Thymus (tissue), 11 donors: ENCODE data around the gene SYT2. TPM values are rescaled to one million over a fixed set of nuclear protein-coding genes. Genes with fewer than 3 reads are reported as not detected.
"Not testable (repeated sequence)": the region's sequence is repeated elsewhere in the genome, so short reads cannot be mapped to it uniquely, and the experiment has no call there.

Source experiments
- DNase-seq, 9 donors: peaks; one replicate each; pipeline ENCODE4 v3.0.0-alpha.2; 2013; ENCODE audit warnings: low spot score in 9 of 9, low read depth in 6 of 9, missing footprints in 1 of 9
- H3K27ac ChIP-seq, 2 donors: one replicate each; pipeline ENCODE4 v1.5.1; 2013; ENCODE audit warnings: control low read depth in 1 of 2, low read depth in 1 of 2, low read length in 1 of 2, mild to moderate bottlenecking in 1 of 2, moderate library complexity in 1 of 2
- H3K27me3 ChIP-seq, 2 donors: one replicate each; pipeline ENCODE4 v1.5.1; 2013; ENCODE audit warnings: low read length in 1 of 2; ENCODE audit not compliant: control insufficient read depth in 2 of 2, insufficient read depth in 1 of 2
- H3K36me3 ChIP-seq, 2 donors: one replicate each; pipeline ENCODE4 v1.5.1; 2013; ENCODE audit warnings: low read length in 1 of 2, mild to moderate bottlenecking in 1 of 2, moderate library complexity in 1 of 2; ENCODE audit not compliant: control insufficient read depth in 2 of 2, insufficient read depth in 2 of 2
- H3K4me1 ChIP-seq, 2 donors: one replicate each; pipeline ENCODE4 v1.5.1; 2013; ENCODE audit warnings: low read length in 2 of 2; ENCODE audit not compliant: control insufficient read depth in 2 of 2, insufficient read depth in 2 of 2
- H3K4me3 ChIP-seq, 2 donors: one replicate each; pipeline ENCODE4 v1.5.1; 2013; ENCODE audit warnings: low read length in 2 of 2, control low read depth in 1 of 2, mild to moderate bottlenecking in 1 of 2
- H3K9me3 ChIP-seq, 2 donors: one replicate each; pipeline ENCODE4 v1.5.1; 2013; ENCODE audit warnings: low read length in 1 of 2, mild to moderate bottlenecking in 1 of 2; ENCODE audit not compliant: control insufficient read depth in 2 of 2, insufficient read depth in 1 of 2
- WGBS: extraction: QIAGEN DNeasy Blood & Tissue Kit; methylation state at CpG from one replicate; pipeline ENCODE4 v1.1.7; 2013; 5-methylcytosine and 5-hydroxymethylcytosine counted together
- polyA plus RNA-seq: library from polyadenylated mRNA; stranded (reverse); fragments of 200-250 nt; gene quantifications from one replicate; pipeline ENCODE4 v1.2.3, GENCODE V29; 2013
- total RNA-seq: library from RNA; stranded (reverse); fragments of 120-200 nt; gene quantifications from one replicate; pipeline ENCODE4 v1.2.4, GENCODE V29; 2013
- donor health status: healthy.

The SYT2 gene
- total and polyA plus RNA-seq, 2 donors: 0.05 to 0.09 TPM

DNA sequence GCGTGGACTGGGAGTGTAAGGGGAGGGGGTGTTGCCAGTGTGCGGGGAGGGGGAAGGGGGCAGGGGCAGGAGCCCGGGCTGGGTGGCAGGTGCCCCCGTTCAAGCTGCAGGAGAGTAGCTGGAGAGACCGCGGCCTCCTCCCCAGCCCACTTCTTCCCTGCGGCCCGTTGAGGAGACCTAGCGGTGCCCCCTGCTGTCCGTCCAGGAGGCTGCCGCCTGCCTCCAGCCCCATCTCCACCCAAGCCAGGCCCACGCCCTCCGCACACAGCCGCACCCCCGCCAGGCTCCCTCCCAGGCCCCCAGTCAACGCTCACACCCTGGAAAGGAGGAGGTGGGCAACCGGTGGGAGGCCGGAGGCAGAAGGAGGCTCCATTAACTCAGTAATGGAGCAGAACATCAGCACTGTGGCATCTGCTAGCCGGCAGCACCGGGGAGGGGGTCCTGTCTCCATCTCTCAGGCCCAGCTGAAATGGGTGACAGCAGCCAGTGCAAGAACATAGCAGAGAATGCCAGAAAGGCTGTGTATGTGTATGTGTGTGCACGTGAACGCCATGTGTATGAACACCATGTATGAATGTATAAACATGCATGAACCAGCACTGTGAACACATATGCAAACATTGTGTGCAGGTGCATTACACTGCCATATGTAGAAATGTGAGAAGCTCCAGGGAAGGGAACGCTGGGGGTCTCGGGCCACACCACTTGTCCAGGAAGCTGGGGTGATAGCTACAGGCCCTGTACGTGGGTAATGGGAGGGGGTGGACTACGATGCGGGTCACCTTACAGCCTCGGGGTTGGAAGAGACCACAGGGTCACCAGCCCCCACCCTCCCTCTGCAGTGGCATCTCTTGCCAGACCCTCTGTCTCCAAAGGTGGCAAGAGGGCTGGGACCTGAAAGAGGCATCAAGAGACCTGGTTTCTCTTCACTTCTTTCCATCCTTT is 84.6 kb downstream of the SYT2 start:
- Histone ChIP-seq H3K4me1 (peaks cover 0 to 6% of the 10 kb centered on the region in 2 donors), H3K9me3 (no peaks in the 10 kb centered on the region), H3K27me3 (peaks cover 2 to 56% of the 10 kb centered on the region in 2 donors), H3K4me3 (no peak overlapping the region), H3K27ac (no peak overlapping the region), H3K36me3 (no peaks in the 10 kb centered on the region)
- WGBS: 38% methylated on average over 28 of the region's 28 CpGs
- peak in 6 of 9 donors; percentile 8 to 44 (median 26) for DNase-seq

DNA sequence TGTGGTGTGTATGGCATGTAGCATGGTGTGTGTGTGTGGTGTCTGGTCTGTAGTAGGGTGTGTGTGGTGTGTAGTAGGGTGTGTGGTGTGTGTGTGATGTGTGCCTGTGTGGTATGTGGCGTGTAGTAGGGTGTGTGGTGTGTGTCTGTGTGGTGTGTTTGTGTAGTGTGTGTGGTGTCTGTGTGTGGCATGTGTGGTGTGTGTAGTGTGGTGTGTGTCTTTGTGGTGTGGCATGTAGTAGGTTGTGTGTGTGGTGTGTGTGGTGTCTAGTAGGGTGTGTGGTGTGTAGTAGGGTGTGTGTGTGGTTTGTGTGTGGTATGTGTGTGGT is 85.5 kb downstream of the SYT2 start:
- peaks cover 0 to 6% of the 10 kb centered on the region in 2 donors for H3K4me1 ChIP-seq
- DNase-seq: peak in 1 of 9 donors; percentile 11
- H3K36me3 ChIP-seq: no peaks in the 10 kb centered on the region
- peaks cover 0 to 49% of the 10 kb centered on the region in 2 donors for H3K27me3 ChIP-seq
- H3K27ac ChIP-seq: no peak overlapping the region
- no peaks in the 10 kb centered on the region for H3K9me3 ChIP-seq
- no peak overlapping the region for H3K4me3 ChIP-seq
- WGBS: 86% methylated on average over 1 of the region's 1 CpG

GRCh38 chr1:202624088-202624780 is 86.0 kb downstream of the SYT2 start:
- Histone ChIP-seq H3K9me3 (no peaks in the 10 kb centered on the region), H3K27me3 (peaks cover 0 to 51% of the 10 kb centered on the region in 2 donors), H3K4me3 (no peak overlapping the region), H3K27ac (no peak overlapping the region), H3K4me1 (peaks cover 0 to 3% of the 10 kb centered on the region in 2 donors), H3K36me3 (no peaks in the 10 kb centered on the region)
- WGBS: 96% methylated on average over 7 of the region's 7 CpGs
- no peak for DNase-seq

GRCh38 chr1:202623476-202623875 is 86.8 kb downstream of the SYT2 start:
- not testable (repeated sequence) for DNase-seq, H3K27ac ChIP-seq, H3K9me3 ChIP-seq, H3K4me1 ChIP-seq, H3K4me3 ChIP-seq, H3K36me3 ChIP-seq
- peaks cover 0 to 52% of the 10 kb centered on the region in 2 donors for H3K27me3 ChIP-seq
- WGBS: 88% methylated on average over 12 of the region's 12 CpGs

- Histone ChIP-seq H3K9me3 (no peaks in the 10 kb centered on the region), H3K27ac (no peak overlapping the region), H3K4me1 (no peaks in the 10 kb centered on the region), H3K27me3 (peaks cover 0 to 50% of the 10 kb centered on the region in 2 donors), H3K36me3 (no peaks in the 10 kb centered on the region), H3K4me3 (no peak overlapping the region)
- 80% methylated on average over 7 of the region's 7 CpGs for WGBS
- no peak for DNase-seq
Observed at GRCh38 chr1:202623075-202623474, 87.2 kb downstream of the SYT2 start.

GRCh38 chr1:202622388-202622787 is 87.9 kb downstream of the SYT2 start:
- H3K27me3 ChIP-seq: peaks cover 0 to 44% of the 10 kb centered on the region in 2 donors
- no peak for DNase-seq

GRCh38 chr1:202621446-202621845 is 88.8 kb downstream of the SYT2 start:
- H3K27me3 ChIP-seq: peaks cover 0 to 43% of the 10 kb centered on the region in 2 donors
- no peaks in the 10 kb centered on the region for H3K4me1 ChIP-seq
- H3K9me3 ChIP-seq: no peaks in the 10 kb centered on the region
- DNase-seq: no peak
- H3K27ac ChIP-seq: no peak overlapping the region
- no peaks in the 10 kb centered on the region for H3K36me3 ChIP-seq
- H3K4me3 ChIP-seq: no peak overlapping the region
- 98% methylated on average over 3 of the region's 3 CpGs for WGBS

More at GRCh38 chr1:202622388-202622787, 87.9 kb downstream of the SYT2 start:
- no peaks in the 10 kb centered on the region for H3K36me3 ChIP-seq
- H3K27ac ChIP-seq: no peak overlapping the region
- no peaks in the 10 kb centered on the region for H3K9me3 ChIP-seq
- WGBS: 95% methylated on average over 8 of the region's 8 CpGs
- no peaks in the 10 kb centered on the region for H3K4me1 ChIP-seq
- H3K4me3 ChIP-seq: no peak overlapping the region

DNA sequence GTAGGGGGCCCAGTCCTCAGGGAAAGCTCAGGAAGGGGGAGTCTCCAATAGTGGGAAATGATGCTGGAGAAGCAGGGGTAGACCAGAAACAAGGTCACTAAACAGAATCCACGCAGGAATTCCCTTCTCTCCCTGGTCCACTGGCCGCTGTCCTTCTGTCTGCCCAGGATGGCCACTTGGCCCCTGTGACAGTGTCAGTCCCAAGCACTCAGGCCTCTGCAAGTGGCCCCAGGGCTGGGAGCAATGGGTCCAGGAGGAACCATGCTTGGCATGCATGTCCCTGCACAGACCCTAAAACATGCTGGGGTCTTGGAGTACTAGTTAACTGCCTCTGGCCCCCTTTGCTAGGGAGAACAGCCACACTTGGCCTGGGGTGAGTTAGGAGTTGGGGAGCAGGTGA is 90.2 kb downstream of the SYT2 start:
- WGBS: 97% methylated on average over 2 of the region's 2 CpGs
- H3K4me3 ChIP-seq, H3K4me1 ChIP-seq, H3K9me3 ChIP-seq, DNase-seq, H3K36me3 ChIP-seq, H3K27ac ChIP-seq: not testable (repeated sequence)
- H3K27me3 ChIP-seq: peaks cover 0 to 39% of the 10 kb centered on the region in 2 donors

- no peak overlapping the region for H3K27ac ChIP-seq
- no peaks in the 10 kb centered on the region for H3K36me3 ChIP-seq
- H3K4me1 ChIP-seq: peaks cover 0 to 5% of the 10 kb centered on the region in 2 donors
- no peak for DNase-seq
- H3K9me3 ChIP-seq: no peaks in the 10 kb centered on the region
- peaks cover 0 to 36% of the 10 kb centered on the region in 2 donors for H3K27me3 ChIP-seq
- no peak overlapping the region for H3K4me3 ChIP-seq
- 91% methylated on average over 2 of the region's 2 CpGs for WGBS
Observed at GRCh38 chr1:202619505-202619904, 90.7 kb downstream of the SYT2 start.
